ENCODE data around the gene ARHGAP8. TPM values are rescaled to one million over a fixed set of nuclear protein-coding genes. Genes with fewer than 3 reads are reported as not detected.

Gene ARHGAP8
- total and polyA plus RNA-seq, 12 donors: 0.17 to 0.53 (median 0.33) TPM; not detected in 5

GRCh38 chr22:44837481-44837880, 85.1 kb downstream of the ARHGAP8 start:
- DNase-seq (no peak), ATAC-seq (no peak)
- no peak overlapping the region for H3K27ac ChIP-seq
- H3K36me3 ChIP-seq: no peaks in the 10 kb centered on the region
- no peak for TF ChIP-seq CTCF (IDR thresholded peaks at IDR 0.05)
- intact Hi-C loops (cut with DNase I): no loop called here
- H3K4me1 ChIP-seq: no peaks in the 10 kb centered on the region
- H3K27me3 ChIP-seq: peaks cover 0 to 18% (median 4%) of the 10 kb centered on the region in 7 donors
- whole genome bisulfite sequencing, 2 donors: 57 to 67% methylated on average over 15 of the region's 15 CpGs
- peaks cover 0 to 38% (median 25%) of the 10 kb centered on the region in 11 donors for H3K9me3 ChIP-seq
- no peak overlapping the region for H3K4me3 ChIP-seq

GRCh38 chr22:44838316-44839016, 86.1 kb downstream of the ARHGAP8 start:
- peak in 3 of 8 donors; percentile 23 to 46 (median 41) for ATAC-seq

GRCh38 chr22:44839061-44839460, 86.7 kb downstream of the ARHGAP8 start:
- peaks cover 0 to 28% (median 15%) of the 10 kb centered on the region in 11 donors for H3K9me3 ChIP-seq
- ATAC-seq: no peak

More at GRCh38 chr22:44838316-44839016, 86.1 kb downstream of the ARHGAP8 start:
- TF ChIP-seq CTCF (IDR thresholded peaks at IDR 0.05): no peak
- Histone ChIP-seq H3K4me3 (no peak overlapping the region), H3K9me3 (peaks cover 0 to 29% (median 21%) of the 10 kb centered on the region in 11 donors), H3K4me1 (no peaks in the 10 kb centered on the region), H3K36me3 (no peaks in the 10 kb centered on the region), H3K27me3 (peaks cover 0 to 18% (median 4%) of the 10 kb centered on the region in 7 donors), H3K27ac (no peak overlapping the region)
- no peak for DNase-seq
- intact Hi-C loops (cut with DNase I): no loop called here
- WGBS, 2 donors: 71 to 77% methylated on average over 16 of the region's 16 CpGs

GRCh38 chr22:44839721-44840120, 87.3 kb downstream of the ARHGAP8 start:
- peaks cover 0 to 28% (median 14%) of the 10 kb centered on the region in 11 donors for H3K9me3 ChIP-seq
- H3K27me3 ChIP-seq: peaks cover 0 to 18% (median 4%) of the 10 kb centered on the region in 7 donors
- H3K27ac ChIP-seq: no peak overlapping the region
- no peaks in the 10 kb centered on the region for H3K36me3 ChIP-seq
- H3K4me1 ChIP-seq: no peaks in the 10 kb centered on the region
- 87 to 88% methylated on average over 13 of the region's 13 CpGs for WGBS, 2 donors
- intact Hi-C loops (cut with DNase I): no loop called here
- no peak for TF ChIP-seq CTCF (IDR thresholded peaks at IDR 0.05)
- DNase-seq (no peak), ATAC-seq (no peak)
- H3K4me3 ChIP-seq: no peak overlapping the region

More at GRCh38 chr22:44839061-44839460, 86.7 kb downstream of the ARHGAP8 start:
- intact Hi-C loops (cut with DNase I): no loop called here
- Histone ChIP-seq H3K27me3 (peaks cover 0 to 18% (median 4%) of the 10 kb centered on the region in 7 donors), H3K4me3 (no peak overlapping the region), H3K36me3 (no peaks in the 10 kb centered on the region), H3K27ac (no peak overlapping the region), H3K4me1 (no peaks in the 10 kb centered on the region)
- TF ChIP-seq CTCF (IDR thresholded peaks at IDR 0.05): no peak
- 56 to 64% methylated on average over 7 of the region's 7 CpGs for WGBS, 2 donors
- DNase-seq: no peak
